ENCODE data around the gene GRIA3.

Gene GRIA3

GRCh38 chrX:123331349-123331748, 147.3 kb downstream of the GRIA3 start:
- no peak for DNase-seq (ENCODE audit: low spot score)
- TF ChIP-seq, protein P1, sequence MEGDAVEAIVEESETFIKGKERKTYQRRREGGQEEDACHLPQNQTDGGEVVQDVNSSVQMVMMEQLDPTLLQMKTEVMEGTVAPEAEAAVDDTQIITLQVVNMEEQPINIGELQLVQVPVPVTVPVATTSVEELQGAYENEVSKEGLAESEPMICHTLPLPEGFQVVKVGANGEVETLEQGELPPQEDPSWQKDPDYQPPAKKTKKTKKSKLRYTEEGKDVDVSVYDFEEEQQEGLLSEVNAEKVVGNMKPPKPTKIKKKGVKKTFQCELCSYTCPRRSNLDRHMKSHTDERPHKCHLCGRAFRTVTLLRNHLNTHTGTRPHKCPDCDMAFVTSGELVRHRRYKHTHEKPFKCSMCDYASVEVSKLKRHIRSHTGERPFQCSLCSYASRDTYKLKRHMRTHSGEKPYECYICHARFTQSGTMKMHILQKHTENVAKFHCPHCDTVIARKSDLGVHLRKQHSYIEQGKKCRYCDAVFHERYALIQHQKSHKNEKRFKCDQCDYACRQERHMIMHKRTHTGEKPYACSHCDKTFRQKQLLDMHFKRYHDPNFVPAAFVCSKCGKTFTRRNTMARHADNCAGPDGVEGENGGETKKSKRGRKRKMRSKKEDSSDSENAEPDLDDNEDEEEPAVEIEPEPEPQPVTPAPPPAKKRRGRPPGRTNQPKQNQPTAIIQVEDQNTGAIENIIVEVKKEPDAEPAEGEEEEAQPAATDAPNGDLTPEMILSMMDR (IDR thresholded peaks at IDR 0.05; ENCODE audit: extremely low read depth, insufficient read depth, missing control alignments), result no peak
- in situ Hi-C loops (cut with MboI; ENCODE audit: low pct_unique_long_range_greater_than_20kb, low sequenced_read_pairs, unreplicated experiment), result no loop called here

DNA sequence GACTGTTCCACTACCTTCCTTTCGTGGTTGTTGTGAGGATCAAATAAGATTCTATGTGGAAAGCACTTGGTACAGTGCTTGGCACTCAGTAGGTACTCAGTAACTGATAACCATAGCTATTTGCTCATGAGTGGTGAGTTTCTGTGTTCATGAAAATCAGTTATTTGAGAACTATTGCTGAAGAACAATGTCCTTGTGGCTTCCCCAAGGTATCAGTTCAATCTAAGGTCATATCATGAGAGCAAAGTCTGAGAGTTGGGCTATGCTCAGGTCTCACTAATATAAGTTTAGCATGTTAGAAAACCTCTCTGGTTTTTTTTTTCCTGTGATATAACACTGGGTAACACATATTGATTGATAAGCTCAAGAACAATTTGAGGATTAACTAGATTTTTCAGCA, 147.8 kb downstream of the GRIA3 start:
- DNase-seq (ENCODE audit: low spot score), result no peak
- TF ChIP-seq, protein P1 (IDR thresholded peaks at IDR 0.05; ENCODE audit: extremely low read depth, insufficient read depth, missing control alignments), result no peak
- in situ Hi-C loops (cut with MboI; ENCODE audit: low pct_unique_long_range_greater_than_20kb, low sequenced_read_pairs, unreplicated experiment), result no loop called here

- TF ChIP-seq, protein P1 (IDR thresholded peaks at IDR 0.05; ENCODE audit: extremely low read depth, insufficient read depth, missing control alignments), result no peak
- no peak for DNase-seq (ENCODE audit: low spot score)
- in situ Hi-C loops (cut with MboI; ENCODE audit: low pct_unique_long_range_greater_than_20kb, low sequenced_read_pairs, unreplicated experiment), result no loop called here
Observed at GRCh38 chrX:123336666-123337065, 152.6 kb downstream of the GRIA3 start.

DNA sequence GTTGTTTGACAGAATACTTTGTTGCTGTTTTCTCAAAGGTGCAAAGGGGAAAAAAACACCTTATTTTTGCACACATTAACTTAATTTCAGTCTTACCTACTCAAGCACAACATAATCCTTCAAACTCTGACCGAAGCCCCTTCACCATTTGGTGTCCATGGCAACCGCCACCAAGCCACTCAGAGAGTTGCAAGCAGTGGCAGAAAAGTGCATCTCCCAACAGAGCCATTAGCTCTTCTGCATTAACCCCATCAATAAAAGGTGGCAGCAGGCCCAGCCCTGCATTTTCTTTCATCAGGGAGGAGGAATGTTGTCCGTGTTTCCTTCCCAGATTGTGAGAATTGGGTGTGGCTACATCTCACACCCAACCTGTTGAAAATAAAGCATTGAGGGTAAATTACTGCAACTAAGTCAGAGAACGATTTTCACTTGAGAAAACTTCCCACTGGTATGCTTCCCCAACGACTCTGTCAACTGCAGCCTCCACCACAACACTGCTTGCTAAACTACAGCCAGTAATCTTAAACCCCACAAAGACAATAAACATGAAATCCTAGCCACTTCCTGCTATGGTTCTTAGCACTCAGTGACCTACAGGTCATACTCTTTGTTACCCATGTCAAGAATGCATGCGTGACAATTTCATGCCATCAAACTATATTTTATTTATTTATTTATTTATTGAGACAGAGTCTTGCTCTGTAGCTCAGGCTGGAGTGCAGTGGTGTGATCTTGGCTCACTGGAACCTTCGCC, 154.0 kb downstream of the GRIA3 start:
- in situ Hi-C loops (cut with MboI; ENCODE audit: low pct_unique_long_range_greater_than_20kb, low sequenced_read_pairs, unreplicated experiment), result no loop called here
- DNase-seq (ENCODE audit: low spot score), result no peak

DNA sequence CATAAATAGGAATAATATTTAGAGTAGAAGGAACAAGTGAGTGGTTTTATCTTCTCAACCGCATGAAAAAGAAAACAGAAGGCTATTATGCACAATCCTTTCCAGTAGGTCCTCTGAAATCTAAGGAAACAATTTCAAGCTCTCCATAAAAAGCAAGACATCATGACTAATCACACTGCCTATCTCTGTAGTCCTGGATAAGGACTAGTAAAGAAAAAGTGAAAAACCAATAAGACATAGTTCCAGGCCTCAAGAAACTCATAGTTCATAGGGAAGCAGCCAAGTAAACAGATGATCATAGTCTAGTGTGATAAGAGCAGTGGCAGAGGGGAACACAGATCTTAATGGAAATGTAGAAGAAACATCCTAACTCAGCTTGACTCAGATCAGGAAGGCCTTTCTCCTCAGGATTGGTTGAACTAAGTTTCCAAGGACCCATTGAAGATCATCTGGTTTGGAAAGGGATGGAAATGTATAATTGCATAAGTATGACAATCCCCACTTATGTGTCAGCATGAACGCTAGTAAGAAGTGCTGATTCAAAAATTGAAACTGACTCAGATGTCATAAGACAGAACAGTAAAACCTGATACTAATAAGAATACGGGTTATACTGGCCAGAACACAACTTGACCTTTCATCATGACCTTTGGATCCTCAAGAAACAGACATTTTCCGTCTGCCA, 155.3 kb downstream of the GRIA3 start:
- in situ Hi-C loops (cut with MboI; ENCODE audit: low pct_unique_long_range_greater_than_20kb, low sequenced_read_pairs, unreplicated experiment), result no loop called here
- TF ChIP-seq, protein P1 (IDR thresholded peaks at IDR 0.05; ENCODE audit: extremely low read depth, insufficient read depth, missing control alignments), result no peak
- no peak for DNase-seq (ENCODE audit: low spot score)

More for the DNA sequence above, 154.0 kb downstream of the GRIA3 start:
- TF ChIP-seq, protein P1 (IDR thresholded peaks at IDR 0.05; ENCODE audit: extremely low read depth, insufficient read depth, missing control alignments), result no peak

DNA sequence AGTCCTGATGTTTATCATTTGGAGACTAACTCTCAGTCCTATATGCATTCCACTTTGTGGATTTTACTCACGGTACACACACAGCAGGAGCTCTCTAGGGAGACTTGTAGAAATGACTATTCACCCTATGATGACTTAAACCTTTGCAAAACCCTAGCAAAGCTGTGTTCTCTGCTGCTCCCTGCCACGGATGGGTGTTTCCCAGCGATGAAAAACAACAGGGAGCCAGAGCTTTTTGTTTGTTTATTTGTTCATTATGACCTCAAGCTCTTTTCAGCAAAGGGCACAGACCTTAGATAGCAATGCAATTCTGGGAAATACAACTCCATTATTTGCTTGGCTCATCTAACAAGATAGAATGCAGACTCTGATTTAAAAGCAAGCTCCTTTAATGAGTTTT, 156.6 kb downstream of the GRIA3 start:
- TF ChIP-seq, protein P1 (IDR thresholded peaks at IDR 0.05; ENCODE audit: extremely low read depth, insufficient read depth, missing control alignments), result no peak
- no peak for DNase-seq (ENCODE audit: low spot score)
- in situ Hi-C loops (cut with MboI; ENCODE audit: low pct_unique_long_range_greater_than_20kb, low sequenced_read_pairs, unreplicated experiment), result no loop called here

Measured in GM13977 (cell line).